Measurements from ENCODE around the gene SNRNP27. TPM values are rescaled to one million over a fixed set of nuclear protein-coding genes. Genes with fewer than 3 reads are reported as not detected.

Gene SNRNP27, protein sequence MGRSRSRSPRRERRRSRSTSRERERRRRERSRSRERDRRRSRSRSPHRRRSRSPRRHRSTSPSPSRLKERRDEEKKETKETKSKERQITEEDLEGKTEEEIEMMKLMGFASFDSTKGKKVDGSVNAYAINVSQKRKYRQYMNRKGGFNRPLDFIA
- 45.9 to 79.0 TPM (median 52.2 TPM) in 5 replicates for total RNA-seq (2022; extraction: Qiagen RNA extraction; ENCODE audit: low read depth)

DNA sequence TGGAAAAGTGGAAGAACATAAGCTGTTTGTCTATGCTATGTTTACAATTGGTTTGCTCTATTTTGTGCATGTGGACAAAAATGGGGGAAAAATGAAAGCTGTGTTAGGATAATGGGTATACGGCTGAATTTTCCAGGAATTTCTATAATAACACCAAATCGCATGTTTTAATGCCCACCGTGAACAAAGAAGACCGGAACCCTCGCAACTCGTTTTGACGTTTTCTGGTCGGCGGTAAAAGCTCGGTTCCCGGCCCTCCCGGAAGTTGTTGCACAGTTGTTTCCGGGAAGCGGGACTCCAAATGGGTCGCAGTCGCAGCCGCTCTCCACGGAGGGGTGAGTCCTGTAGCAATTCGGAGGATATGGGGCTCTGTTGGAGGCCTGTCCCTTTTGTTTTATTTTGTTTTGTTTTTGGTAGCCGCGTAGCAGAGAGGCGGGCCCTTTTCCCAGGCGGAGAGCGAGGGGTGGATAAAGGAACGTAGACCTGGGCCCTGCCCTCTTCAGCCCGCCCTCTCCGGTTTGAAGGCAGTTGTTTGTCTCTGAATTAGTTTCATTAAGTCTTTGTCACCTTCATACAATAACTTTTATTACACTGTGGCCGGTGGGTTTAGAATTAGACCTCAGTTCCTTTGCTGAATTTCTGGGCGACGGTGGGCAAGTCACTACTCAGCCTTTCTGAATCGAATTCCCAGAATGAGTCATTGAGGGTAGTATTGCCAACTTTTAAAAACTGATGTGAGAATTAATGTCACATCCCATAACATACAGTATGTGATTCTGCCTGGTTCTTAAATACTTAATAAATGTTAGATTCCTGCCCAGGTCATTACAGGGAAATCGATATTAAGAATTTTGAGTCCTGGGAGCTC is at the start of gene SNRNP27:
Gene SNRNP27 (plus strand): TSS at position 273 of the 868 bp plus-strand sequence. CDS start 29 bp downstream, at position 302.

DNA sequence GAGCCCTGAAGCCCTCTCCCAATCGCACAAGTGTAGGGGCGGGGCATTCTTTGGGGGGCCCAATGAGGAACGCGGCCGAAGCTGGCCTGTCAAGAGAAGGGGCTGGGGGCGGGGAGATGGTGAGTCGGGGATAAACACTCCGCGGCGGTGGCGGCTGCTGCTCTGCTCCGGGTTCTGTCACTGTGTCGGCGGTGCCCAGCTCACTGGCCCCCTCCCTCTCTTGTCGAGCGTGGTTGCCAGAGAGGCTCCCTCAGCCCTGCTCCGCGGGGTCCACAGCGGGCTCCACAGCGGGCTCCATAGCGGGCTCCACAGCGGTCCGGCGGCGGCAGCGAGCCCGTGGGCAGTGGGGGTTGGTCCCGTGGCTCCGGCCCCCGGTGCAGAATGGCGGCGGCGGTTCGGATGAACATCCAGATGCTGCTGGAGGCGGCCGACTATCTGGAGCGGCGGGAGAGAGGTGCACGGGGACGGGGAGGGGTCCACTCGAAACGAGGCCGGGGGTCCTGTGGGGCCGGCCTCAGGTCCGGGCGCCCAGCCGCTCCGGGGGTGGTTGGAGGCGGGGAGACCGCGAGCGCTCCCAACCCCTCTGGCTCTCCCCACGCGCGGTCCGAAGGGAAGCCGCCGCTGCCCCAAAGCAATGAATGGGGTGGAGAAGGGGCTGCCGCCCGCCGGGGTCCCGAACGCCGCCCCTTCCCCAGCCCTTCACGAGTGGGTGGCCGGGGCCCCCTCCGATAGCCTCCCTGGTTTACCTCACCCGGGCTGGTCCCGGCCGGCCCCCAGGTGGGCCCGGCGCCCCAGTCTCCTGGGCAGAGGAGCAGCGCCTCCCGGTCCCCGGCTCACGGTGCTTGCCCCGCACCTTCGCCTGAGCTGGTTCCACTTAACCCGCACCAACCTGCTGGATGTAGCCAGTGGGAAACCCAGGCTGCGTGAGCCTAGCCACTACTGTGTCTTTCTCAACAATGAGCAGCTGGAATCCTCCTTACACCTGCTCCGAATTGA is 21.5 kb downstream of the SNRNP27 start, which contains the start of gene MXD1:
Gene MXD1 (plus strand): TSS at position 160 of the 996 bp plus-strand sequence. CDS start 222 bp downstream, at position 382.

Other genes starting within 250 kb of the SNRNP27 start
- gene ANXA4, start 151.8 kb upstream of the SNRNP27 start, total RNA-seq (2022; extraction: Qiagen RNA extraction; ENCODE audit: low read depth) = 332 to 386 TPM (median 354 TPM) in 5 replicates
- 6.6 to 12.1 TPM (median 9.9 TPM) in 5 replicates for gene GMCL1, start 64.3 kb upstream of the SNRNP27 start, total RNA-seq (2022; extraction: Qiagen RNA extraction; ENCODE audit: low read depth)
- gene MXD1, start 21.2 kb downstream of the SNRNP27 start, total RNA-seq (2022; extraction: Qiagen RNA extraction; ENCODE audit: low read depth) = 1.7 to 2.5 TPM (median 2.1 TPM) in 5 replicates
- 0.22 to 0.41 TPM (median 0.36 TPM) in 5 replicates for gene ASPRV1, start 67.7 kb downstream of the SNRNP27 start, total RNA-seq (2022; extraction: Qiagen RNA extraction; ENCODE audit: low read depth)
- 365 to 431 TPM (median 405 TPM) in 5 replicates for gene PCBP1, start 193.5 kb downstream of the SNRNP27 start, total RNA-seq (2022; extraction: Qiagen RNA extraction; ENCODE audit: low read depth)

Measured in A549 treated with GW870086 at 1 μM for 4 hours (cell line).